ENCODE data around the gene GSX1. TPM values are rescaled to one million over a fixed set of nuclear protein-coding genes. Genes with fewer than 3 reads are reported as not detected.

The GSX1 gene
- total RNA-seq, 4 donors from 2014 or later = not detected

GRCh38 chr13:27794921-27795717, 2.8 kb downstream of the GSX1 start:
- TF ChIP-seq POLR2AphosphoS5 (IDR thresholded peaks at IDR 0.05) (no peak), CTCF (IDR thresholded peaks at IDR 0.05) (no peak), EP300 (IDR thresholded peaks at IDR 0.05) (no peak), POLR2A (IDR thresholded peaks at IDR 0.05; ENCODE audit: low read depth) (no peak)
- Histone ChIP-seq H3K27me3 (peaks cover 3 to 100% (median 78%) of the 10 kb centered on the region in 4 donors), H3K4me1 (peaks cover 29 to 62% (median 38%) of the 10 kb centered on the region in 4 donors), H3K27ac (replicated peaks in 1 of 4) (no peak overlapping the region), H3K36me3 (no peaks in the 10 kb centered on the region), H3K4me3 (no peak overlapping the region), H3K9me3 (no peaks in the 10 kb centered on the region)
- DNase-seq (ENCODE audit: extremely low spot score) = no peak
- intact Hi-C loops (cut with DNase I) = no loop called here
- 3% methylated on average over 42 of the region's 44 CpGs for WGBS

- Histone ChIP-seq H3K27ac (replicated peaks in 1 of 4) (no peak overlapping the region), H3K9me3 (no peaks in the 10 kb centered on the region), H3K27me3 (peaks cover 3 to 100% (median 74%) of the 10 kb centered on the region in 4 donors), H3K36me3 (no peaks in the 10 kb centered on the region), H3K4me3 (no peak overlapping the region), H3K4me1 (peaks cover 23 to 56% (median 32%) of the 10 kb centered on the region in 4 donors)
- DNase-seq (ENCODE audit: extremely low spot score) = no peak
- 3% methylated on average over 6 of the region's 6 CpGs for WGBS
- intact Hi-C loops (cut with DNase I) = no loop called here
- TF ChIP-seq POLR2AphosphoS5 (IDR thresholded peaks at IDR 0.05) (no peak), POLR2A (IDR thresholded peaks at IDR 0.05; ENCODE audit: low read depth) (no peak), EP300 (IDR thresholded peaks at IDR 0.05) (no peak), CTCF (IDR thresholded peaks at IDR 0.05) (no peak)
These were observed 3.4 kb downstream of the GSX1 start for GRCh38 chr13:27795718-27796019.

- no peak overlapping the region for H3K27ac ChIP-seq (replicated peaks in 1 of 4)
- peaks cover 3 to 100% (median 65%) of the 10 kb centered on the region in 4 donors for H3K27me3 ChIP-seq
- TF ChIP-seq POLR2A (IDR thresholded peaks at IDR 0.05; ENCODE audit: low read depth) = no peak
- TF ChIP-seq POLR2AphosphoS5 (IDR thresholded peaks at IDR 0.05) = no peak
- no peak for TF ChIP-seq CTCF (IDR thresholded peaks at IDR 0.05)
- TF ChIP-seq EP300 (IDR thresholded peaks at IDR 0.05) = no peak
- H3K9me3 ChIP-seq = no peaks in the 10 kb centered on the region
- intact Hi-C loops (cut with DNase I) = no loop called here
- H3K4me3 ChIP-seq = no peak overlapping the region
- peaks cover 15 to 46% (median 22%) of the 10 kb centered on the region in 4 donors for H3K4me1 ChIP-seq
- no peak for DNase-seq (ENCODE audit: extremely low spot score)
- WGBS = under 1% methylated on average over 17 of the region's 24 CpGs
- no peaks in the 10 kb centered on the region for H3K36me3 ChIP-seq
These were observed 4.4 kb downstream of the GSX1 start for GRCh38 chr13:27796544-27797227.

- Histone ChIP-seq H3K36me3 (no peaks in the 10 kb centered on the region), H3K4me3 (no peak overlapping the region), H3K9me3 (no peaks in the 10 kb centered on the region), H3K27ac (replicated peaks in 1 of 4) (no peak overlapping the region), H3K4me1 (peaks cover 12 to 41% (median 16%) of the 10 kb centered on the region in 4 donors), H3K27me3 (peaks cover 3 to 100% (median 59%) of the 10 kb centered on the region in 4 donors)
- intact Hi-C loops (cut with DNase I) = no loop called here
- TF ChIP-seq POLR2AphosphoS5 (IDR thresholded peaks at IDR 0.05) (no peak), POLR2A (IDR thresholded peaks at IDR 0.05; ENCODE audit: low read depth) (no peak), CTCF (IDR thresholded peaks at IDR 0.05) (no peak), EP300 (IDR thresholded peaks at IDR 0.05) (no peak)
- DNase-seq (ENCODE audit: extremely low spot score) = no peak
- WGBS = 3% methylated on average over 18 of the region's 24 CpGs
These were observed 4.9 kb downstream of the GSX1 start for GRCh38 chr13:27797228-27797624.

All from esophagus muscularis mucosa (tissue), 4 donors.